ENCODE results near the gene TGFB3. TPM values are rescaled to one million over a fixed set of nuclear protein-coding genes. Genes with fewer than 3 reads are reported as not detected.

The TGFB3 gene
- total RNA-seq, 1 donor from 2014 or later: 27.2 TPM

DNA sequence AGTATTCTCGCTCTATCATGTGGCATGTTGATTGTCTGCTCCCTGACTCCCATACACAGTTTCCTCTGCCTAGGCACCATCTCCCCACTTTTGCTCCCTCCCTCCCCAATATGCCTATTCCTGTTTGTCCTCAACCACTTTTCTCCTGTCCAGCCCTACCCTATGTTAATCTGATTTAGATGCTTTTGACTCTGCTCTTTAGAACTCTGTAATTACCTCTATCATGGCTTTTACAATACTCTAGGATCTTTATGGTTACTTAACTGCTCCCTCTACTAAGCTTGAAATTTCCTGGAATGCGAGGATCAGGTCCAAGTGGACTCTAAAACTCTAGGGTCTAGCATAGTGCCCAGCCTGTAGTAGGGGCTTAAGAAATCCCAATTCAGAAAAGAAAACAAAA lies 68.6 kb downstream of the TGFB3 start:
- DNase-seq: no peak
- no peaks in the 10 kb centered on the region for H3K36me3 ChIP-seq
- TF ChIP-seq, protein P1, sequence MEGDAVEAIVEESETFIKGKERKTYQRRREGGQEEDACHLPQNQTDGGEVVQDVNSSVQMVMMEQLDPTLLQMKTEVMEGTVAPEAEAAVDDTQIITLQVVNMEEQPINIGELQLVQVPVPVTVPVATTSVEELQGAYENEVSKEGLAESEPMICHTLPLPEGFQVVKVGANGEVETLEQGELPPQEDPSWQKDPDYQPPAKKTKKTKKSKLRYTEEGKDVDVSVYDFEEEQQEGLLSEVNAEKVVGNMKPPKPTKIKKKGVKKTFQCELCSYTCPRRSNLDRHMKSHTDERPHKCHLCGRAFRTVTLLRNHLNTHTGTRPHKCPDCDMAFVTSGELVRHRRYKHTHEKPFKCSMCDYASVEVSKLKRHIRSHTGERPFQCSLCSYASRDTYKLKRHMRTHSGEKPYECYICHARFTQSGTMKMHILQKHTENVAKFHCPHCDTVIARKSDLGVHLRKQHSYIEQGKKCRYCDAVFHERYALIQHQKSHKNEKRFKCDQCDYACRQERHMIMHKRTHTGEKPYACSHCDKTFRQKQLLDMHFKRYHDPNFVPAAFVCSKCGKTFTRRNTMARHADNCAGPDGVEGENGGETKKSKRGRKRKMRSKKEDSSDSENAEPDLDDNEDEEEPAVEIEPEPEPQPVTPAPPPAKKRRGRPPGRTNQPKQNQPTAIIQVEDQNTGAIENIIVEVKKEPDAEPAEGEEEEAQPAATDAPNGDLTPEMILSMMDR (IDR thresholded peaks at IDR 0.05; ENCODE audit: borderline replicate concordance): no peak
- H3K27ac ChIP-seq (replicated peaks): no peak overlapping the region
- no peak overlapping the region for H3K4me3 ChIP-seq
- H3K27me3 ChIP-seq (ENCODE audit: low read depth): no peaks in the 10 kb centered on the region
- H3K4me1 ChIP-seq: peaks cover 5% of the 10 kb centered on the region
- intact Hi-C loops (cut with micrococcal nuclease): no loop called here
- no peaks in the 10 kb centered on the region for H3K9me3 ChIP-seq (replicated peaks)

DNA sequence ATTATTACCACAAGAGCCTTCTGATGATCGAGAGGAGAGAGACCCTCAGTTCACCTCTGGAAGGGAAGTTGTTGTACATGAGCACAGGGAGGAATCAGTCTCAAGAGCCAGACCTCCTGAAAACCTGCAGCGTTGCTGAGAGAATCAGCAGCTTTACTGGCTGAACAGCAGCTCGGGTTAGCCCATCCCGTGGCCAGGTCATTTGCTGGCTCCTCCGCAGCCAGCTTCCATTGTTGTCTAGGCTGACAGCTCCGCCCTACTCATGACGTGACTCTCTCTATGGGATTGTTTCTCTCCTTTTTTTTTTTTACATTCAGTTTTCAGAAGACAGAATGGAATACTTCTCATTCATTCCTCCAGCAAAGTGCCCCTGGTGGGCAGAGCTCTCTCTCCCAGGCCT lies 69.9 kb downstream of the TGFB3 start:
- H3K4me3 ChIP-seq: no peak overlapping the region
- no peak overlapping the region for H3K27ac ChIP-seq (replicated peaks)
- no peaks in the 10 kb centered on the region for H3K9me3 ChIP-seq (replicated peaks)
- H3K4me1 ChIP-seq: peaks cover 5% of the 10 kb centered on the region
- intact Hi-C loops (cut with micrococcal nuclease): no loop called here
- no peak for DNase-seq
- TF ChIP-seq, protein P1 (IDR thresholded peaks at IDR 0.05; ENCODE audit: borderline replicate concordance): no peak
- H3K36me3 ChIP-seq: no peaks in the 10 kb centered on the region
- no peaks in the 10 kb centered on the region for H3K27me3 ChIP-seq (ENCODE audit: low read depth)

DNA sequence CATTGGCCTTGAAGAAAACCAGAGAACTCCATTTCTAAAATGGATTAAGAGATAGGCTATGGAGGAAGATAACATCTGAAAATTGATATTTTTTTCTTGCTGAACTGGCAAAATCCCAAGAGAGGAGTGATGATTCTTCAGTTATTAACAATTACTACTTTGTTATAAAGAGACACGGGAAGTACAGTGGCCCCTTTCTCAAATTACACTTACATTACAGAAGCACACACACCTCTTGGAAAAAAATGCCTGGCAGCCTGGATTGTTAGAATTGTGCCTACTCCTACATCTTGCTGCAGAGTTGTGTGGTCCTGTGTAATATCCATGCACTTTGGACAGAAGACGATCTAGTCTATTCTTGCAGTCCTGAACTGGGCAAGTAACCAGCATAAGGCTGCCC lies 71.7 kb downstream of the TGFB3 start:
- H3K27ac ChIP-seq (replicated peaks): no peak overlapping the region
- TF ChIP-seq, protein P1 (IDR thresholded peaks at IDR 0.05; ENCODE audit: borderline replicate concordance): no peak
- intact Hi-C loops (cut with micrococcal nuclease): no loop called here

DNA sequence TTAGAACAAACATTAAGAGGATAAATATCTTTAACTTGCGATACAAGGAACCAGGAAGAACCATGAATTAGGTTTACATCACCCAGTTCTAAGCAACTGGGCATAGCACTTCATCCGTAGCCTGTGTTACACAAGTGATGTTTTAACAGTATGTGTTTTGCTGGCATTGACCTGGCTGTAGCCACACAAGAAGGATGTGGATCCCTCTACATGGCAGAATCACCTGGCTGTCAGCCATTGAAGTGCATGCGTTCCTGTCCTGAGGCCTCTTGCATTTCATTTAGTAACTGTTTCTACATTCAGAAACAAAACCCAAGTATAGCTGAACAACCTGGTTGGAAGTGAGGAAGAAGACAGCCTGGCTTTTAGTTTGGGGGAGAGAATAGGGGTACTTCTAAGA lies 72.2 kb downstream of the TGFB3 start:
- DNase-seq: no peak
- TF ChIP-seq, protein P1 (IDR thresholded peaks at IDR 0.05; ENCODE audit: borderline replicate concordance): no peak
- no peaks in the 10 kb centered on the region for H3K9me3 ChIP-seq (replicated peaks)
- H3K4me3 ChIP-seq: no peak overlapping the region
- intact Hi-C loops (cut with micrococcal nuclease): loop anchor here (5.0 kb wide), 1 partner anchor 73 kb away; the partner anchor contains the start of gene TGFB3
- no peaks in the 10 kb centered on the region for H3K27me3 ChIP-seq (ENCODE audit: low read depth)
- no peak overlapping the region for H3K27ac ChIP-seq (replicated peaks)
- no peaks in the 10 kb centered on the region for H3K36me3 ChIP-seq
- H3K4me1 ChIP-seq: peaks cover 20% of the 10 kb centered on the region

More for the DNA sequence above, 71.7 kb downstream of the TGFB3 start:
- H3K36me3 ChIP-seq: no peaks in the 10 kb centered on the region
- no peaks in the 10 kb centered on the region for H3K27me3 ChIP-seq (ENCODE audit: low read depth)
- H3K4me3 ChIP-seq: no peak overlapping the region
- peaks cover 16% of the 10 kb centered on the region for H3K4me1 ChIP-seq
- H3K9me3 ChIP-seq (replicated peaks): no peaks in the 10 kb centered on the region
- no peak for DNase-seq

Other genes starting within 250 kb of the TGFB3 start
- 29.8 TPM for gene IFT43, start 3.8 kb upstream of the TGFB3 start, total RNA-seq
- 26.5 TPM for gene GPATCH2L, start 169.9 kb upstream of the TGFB3 start, total RNA-seq

All from left ventricle myocardium inferior (tissue), 1 donor.